Breast epithelium (tissue), 4 donors: ENCODE data around the gene KCNJ9. TPM values are rescaled to one million over a fixed set of nuclear protein-coding genes. Genes with fewer than 3 reads are reported as not detected.

ENCODE experiments used
- DNase-seq, 2 donors: peaks; one replicate each; pipeline ENCODE4 v3.0.0-alpha.2; 2019; ENCODE audit warnings: low spot score in 2 of 2
- H3K27ac ChIP-seq, 2 donors: fragments of 200-600 bp; sonication (generic) in 1 of 2; one replicate each; pipeline ENCODE4 v1.5.1; 2016 to 2019; ENCODE audit warnings: mild to moderate bottlenecking in 1 of 2
- H3K27me3 ChIP-seq, 2 donors: fragments of 200-600 bp; sonication (generic) in 1 of 2; one replicate each; pipeline versions ENCODE4 v1.5.1 to v1.6.0; 2017 to 2019; ENCODE audit warnings: control low read depth in 1 of 2, mild to moderate bottlenecking in 1 of 2
- H3K36me3 ChIP-seq: fragments of 200-600 bp; one replicate; pipeline ENCODE4 v1.5.1; 2019
- H3K4me1 ChIP-seq, 2 donors: fragments of 200-600 bp; sonication (generic); one replicate each; pipeline ENCODE4 v1.5.1; 2016 to 2019; ENCODE audit warnings: control low read depth in 1 of 2
- H3K4me3 ChIP-seq, 3 donors: fragments of 200-600 bp; sonication (generic); 1 replicate in 2 of 3; 2 replicates in 1 of 3; pipeline ENCODE4 v1.5.1; 2016 to 2019; ENCODE audit warnings: mild to moderate bottlenecking in 3 of 3, moderate library complexity in 2 of 3
- H3K9me3 ChIP-seq, 2 donors: fragments of 200-600 bp; sonication (generic) in 1 of 2; one replicate each; pipeline ENCODE4 v1.5.1; 2016 to 2019; ENCODE audit warnings: control low read depth in 1 of 2
- CTCF ChIP-seq, 3 donors: fragments of 450-650 bp; IDR thresholded peaks; one replicate each; pipeline ENCODE4 v1.5.1; 2016 to 2017; ENCODE audit warnings: antibody characterized with exemption in 3 of 3, mild to moderate bottlenecking in 3 of 3, moderate library complexity in 3 of 3
- POLR2A ChIP-seq: fragments of 450-650 bp; IDR thresholded peaks from one replicate; pipeline ENCODE4 v1.6.1; 2016; ENCODE audit warnings: antibody characterized with exemption, mild to moderate bottlenecking, moderate library complexity
- POLR2AphosphoS5 ChIP-seq, 3 donors: sonication (generic); formaldehyde crosslinking; IDR thresholded peaks; one replicate each; pipeline ENCODE4 v1.6.1; 2017; ENCODE audit warnings: antibody characterized with exemption in 3 of 3
- intact Hi-C: fragments of 100-400 bp; cut with DNase I; formaldehyde crosslinking; loops from one replicate; pipeline ENCODE4 v1.15.1; 2023; ENCODE audit warnings: low total_unique reads
- total RNA-seq, 3 donors: library from RNA; depleted of rRNA; stranded (reverse); fragments of >200 nt; gene quantifications; one replicate each; pipeline ENCODE4 v1.1.0, GENCODE V29; 2016

The KCNJ9 gene
- total RNA-seq, 3 donors from 2014 or later: not detected

- H3K27me3 ChIP-seq: peaks cover 0 to 30% of the 10 kb centered on the region in 2 donors
- no peaks in the 10 kb centered on the region for H3K4me1 ChIP-seq
- peak in 1 of 3 donors; percentile 40 for TF ChIP-seq CTCF (IDR thresholded peaks at IDR 0.05)
- TF ChIP-seq POLR2AphosphoS5 (IDR thresholded peaks at IDR 0.05): no peak
- no peak overlapping the region for H3K4me3 ChIP-seq
- no peaks in the 10 kb centered on the region for H3K9me3 ChIP-seq
- H3K36me3 ChIP-seq: no peaks in the 10 kb centered on the region
- H3K27ac ChIP-seq: no peak overlapping the region
- DNase-seq: no peak
- intact Hi-C loops: no loop called here
These were observed 2.7 kb upstream of the KCNJ9 start for GRCh38 chr1:160078512-160079195.

DNA sequence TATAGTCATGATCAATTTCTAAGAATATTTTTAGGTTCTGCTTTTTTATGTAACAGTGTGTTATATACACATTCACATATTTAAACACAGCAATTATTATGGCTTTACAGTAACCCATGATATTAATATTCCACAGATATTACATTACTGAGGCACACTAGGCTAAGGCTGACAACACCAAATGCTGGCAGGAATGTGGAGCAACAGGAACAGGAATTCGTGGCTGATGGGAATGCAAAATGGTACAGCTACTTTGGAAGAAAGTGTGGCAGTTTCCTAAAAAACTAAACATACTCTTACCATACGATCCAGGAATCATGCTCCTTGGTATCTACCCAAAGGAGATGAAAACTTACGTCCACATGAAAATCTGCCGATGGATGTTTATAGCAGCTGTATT is 1.9 kb upstream of the KCNJ9 start:
- Histone ChIP-seq H3K4me1 (peaks cover 0 to 2% of the 10 kb centered on the region in 2 donors), H3K27me3 (peaks cover 0 to 30% of the 10 kb centered on the region in 2 donors), H3K9me3 (no peaks in the 10 kb centered on the region), H3K27ac (no peak overlapping the region), H3K4me3 (no peak overlapping the region), H3K36me3 (no peaks in the 10 kb centered on the region)
- no peak for DNase-seq
- intact Hi-C loops: no loop called here
- TF ChIP-seq POLR2A: no peak
- no peak for TF ChIP-seq POLR2AphosphoS5 (IDR thresholded peaks at IDR 0.05)
- TF ChIP-seq CTCF (IDR thresholded peaks at IDR 0.05): no peak

GRCh38 chr1:160080381-160081100 is 797 bp upstream of the KCNJ9 start:
- TF ChIP-seq CTCF (IDR thresholded peaks at IDR 0.05) (no peak), POLR2AphosphoS5 (IDR thresholded peaks at IDR 0.05) (no peak), POLR2A (no peak)

DNA sequence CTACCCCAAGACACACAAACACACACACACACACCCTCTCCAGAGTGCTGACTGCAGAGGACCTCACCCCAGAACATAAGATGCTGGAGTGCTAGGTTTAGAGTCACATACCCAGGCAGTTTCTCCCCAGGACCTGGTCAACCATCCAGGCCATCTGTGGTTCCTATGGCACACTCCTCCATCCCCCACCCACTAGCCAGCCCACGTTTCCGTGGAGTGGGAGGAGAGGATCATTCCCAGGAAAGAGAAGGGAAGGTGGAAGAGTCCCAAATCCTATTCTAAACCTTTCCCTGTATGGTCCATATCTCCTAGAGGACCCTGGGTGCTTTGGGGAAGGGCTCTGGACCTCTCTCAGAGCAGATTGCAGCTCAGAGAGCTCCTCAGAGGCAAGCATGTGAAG is 1.1 kb downstream of the KCNJ9 start:
- no peak for DNase-seq
- intact Hi-C loops: no loop called here
- H3K27me3 ChIP-seq: peaks cover 0 to 30% of the 10 kb centered on the region in 2 donors
- TF ChIP-seq POLR2A: no peak
- H3K36me3 ChIP-seq: no peaks in the 10 kb centered on the region
- no peak overlapping the region for H3K4me3 ChIP-seq
- peaks cover 0 to 2% of the 10 kb centered on the region in 2 donors for H3K4me1 ChIP-seq
- no peak overlapping the region for H3K27ac ChIP-seq
- H3K9me3 ChIP-seq: no peaks in the 10 kb centered on the region

More at GRCh38 chr1:160080381-160081100, 797 bp upstream of the KCNJ9 start:
- no peaks in the 10 kb centered on the region for H3K9me3 ChIP-seq
- intact Hi-C loops: no loop called here
- H3K27me3 ChIP-seq: peaks cover 0 to 30% of the 10 kb centered on the region in 2 donors
- peaks cover 0 to 2% of the 10 kb centered on the region in 2 donors for H3K4me1 ChIP-seq
- no peak overlapping the region for H3K27ac ChIP-seq
- no peak overlapping the region for H3K4me3 ChIP-seq
- H3K36me3 ChIP-seq: no peaks in the 10 kb centered on the region
- DNase-seq: no peak

DNA sequence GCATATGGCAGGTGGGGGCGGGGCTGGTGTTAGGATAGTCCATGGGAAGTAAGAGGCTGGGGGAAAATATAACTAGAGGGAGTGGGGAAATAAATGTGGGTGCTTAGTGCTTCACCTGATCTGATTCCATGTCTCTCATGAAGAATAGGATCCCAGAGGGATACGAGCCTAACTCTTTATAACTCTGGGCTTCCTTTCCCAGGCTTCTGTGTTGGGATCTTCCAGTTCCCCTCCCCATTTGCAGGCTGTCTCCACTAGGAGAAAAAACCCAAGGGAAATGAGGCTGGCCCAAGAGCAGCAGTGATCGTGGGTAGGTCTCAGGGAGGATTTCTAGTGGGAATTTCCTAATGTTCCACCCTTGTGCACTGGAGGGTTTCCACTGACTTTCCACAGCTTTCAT is 1.6 kb downstream of the KCNJ9 start:
- peaks cover 0 to 30% of the 10 kb centered on the region in 2 donors for H3K27me3 ChIP-seq
- peaks cover 0 to 2% of the 10 kb centered on the region in 2 donors for H3K4me1 ChIP-seq
- H3K27ac ChIP-seq: no peak overlapping the region
- intact Hi-C loops: no loop called here
- H3K4me3 ChIP-seq: no peak overlapping the region
- TF ChIP-seq CTCF (IDR thresholded peaks at IDR 0.05) (no peak), POLR2A (no peak), POLR2AphosphoS5 (IDR thresholded peaks at IDR 0.05) (no peak)
- H3K36me3 ChIP-seq: no peaks in the 10 kb centered on the region
- DNase-seq: no peak
- no peaks in the 10 kb centered on the region for H3K9me3 ChIP-seq
